IMR-90 (cell line): ENCODE data around the gene PAFAH2. TPM values are rescaled to one million over a fixed set of nuclear protein-coding genes. Genes with fewer than 3 reads are reported as not detected.

Experiments used
- ATAC-seq: fragments of 200-7000 bp; cut with Tn5 transposase; 2 replicates; pipeline ENCODE4 v1.9.1; 2020; ENCODE audit warnings: low read depth, mild to moderate bottlenecking, moderate library complexity
- BruUV-seq: library from RNA; stranded (reverse); fragments of 400-500 nt; replicated peaks from 2 replicates; lab custom pipeline; 2021; lab: Mats Ljungman, UMichigan
- CTCF ChIA-PET: fragments of 300-600 bp; formaldehyde crosslinking; extraction: SDS; loops from one replicate; lab custom pipeline; 2021; ENCODE audit warnings: antibody characterized with exemption; lab: Yijun Ruan, JAX
- POLR2A ChIA-PET: fragments of 300-600 bp; sonication (Branson Sonifier 250); formaldehyde crosslinking; loops from one replicate; lab custom pipeline; 2022; ENCODE audit warnings: antibody characterized with exemption; ENCODE audit not compliant: unreplicated experiment; lab: Charles Lee
- DNase-seq: peaks from one replicate; pipeline ENCODE4 v3.0.0; 2013
- H2AFZ ChIP-seq: replicated peaks from 2 replicates; pipeline ENCODE3; 2013; ENCODE audit warnings: low read length, mild to moderate bottlenecking; ENCODE audit not compliant: poor library complexity
- H2AK5ac ChIP-seq: 2 replicates; pipeline ENCODE4 v1.6.1; 2013; ENCODE audit warnings: low read depth, low read length, inconsistent platforms
- H2AK9ac ChIP-seq: replicated peaks from 2 replicates; pipeline ENCODE3; 2013; ENCODE audit warnings: mild to moderate bottlenecking, low read depth, low read length, moderate library complexity; ENCODE audit not compliant: poor library complexity
- H2BK120ac ChIP-seq: 2 replicates; pipeline ENCODE4 v1.6.1; 2013; ENCODE audit warnings: low read depth, low read length, inconsistent platforms
- H2BK15ac ChIP-seq: 3 replicates; pipeline ENCODE4 v1.6.1; 2013; ENCODE audit warnings: low read depth, low read length, inconsistent platforms
- H2BK20ac ChIP-seq: 2 replicates; pipeline ENCODE4 v1.6.1; 2013; ENCODE audit warnings: low read depth, mild to moderate bottlenecking, inconsistent platforms, low read length, moderate library complexity
- H2BK5ac ChIP-seq: 2 replicates; pipeline ENCODE4 v1.6.1; 2013; ENCODE audit warnings: mild to moderate bottlenecking, low read depth, low read length, inconsistent platforms; ENCODE audit not compliant: poor library complexity, severe bottlenecking
- H3K14ac ChIP-seq: replicated peaks from 2 replicates; pipeline ENCODE4 v1.6.1; 2013; ENCODE audit warnings: low read depth, low read length, inconsistent platforms
- H3K18ac ChIP-seq: 2 replicates; pipeline ENCODE4 v1.6.1; 2013; ENCODE audit warnings: low read depth, low read length, control low read depth
- H3K23ac ChIP-seq: 2 replicates; pipeline ENCODE4 v1.6.1; 2013; ENCODE audit warnings: low read depth, low read length, inconsistent platforms
- H3K27ac ChIP-seq: 2 replicates; pipeline ENCODE4 v1.5.1; 2013; ENCODE audit warnings: mild to moderate bottlenecking, control low read depth, low read length; ENCODE audit not compliant: insufficient read depth
- H3K27me3 ChIP-seq: 2 replicates; pipeline ENCODE4 v1.6.1; 2013; ENCODE audit warnings: low read length; ENCODE audit not compliant: control insufficient read depth, insufficient read depth
- H3K36me3 ChIP-seq: 2 replicates; pipeline ENCODE4 v1.6.1; 2013; ENCODE audit warnings: low read length, mixed read lengths; ENCODE audit not compliant: control insufficient read depth, insufficient read depth
- H3K4ac ChIP-seq: 2 replicates; pipeline ENCODE4 v1.6.1; 2013; ENCODE audit warnings: low read depth, low read length, inconsistent platforms
- H3K4me1 ChIP-seq: 2 replicates; pipeline ENCODE4 v1.6.1; 2013; ENCODE audit warnings: low read length, mixed read lengths; ENCODE audit not compliant: control insufficient read depth, insufficient read depth
- H3K4me2 ChIP-seq: 2 replicates; pipeline ENCODE4 v1.6.1; 2013; ENCODE audit warnings: low read depth, mild to moderate bottlenecking, control low read depth, low read length, moderate library complexity
- H3K4me3 ChIP-seq: 2 replicates; pipeline ENCODE4 v1.5.1; 2013; ENCODE audit warnings: low read depth, mild to moderate bottlenecking, control low read depth, low read length, moderate library complexity; ENCODE audit not compliant: insufficient read depth
- H3K56ac ChIP-seq: 2 replicates; pipeline ENCODE4 v1.6.1; 2013; ENCODE audit warnings: low read length, inconsistent platforms; ENCODE audit not compliant: insufficient read depth; ENCODE audit errors: extremely low read depth
- H3K79me1 ChIP-seq, 2 experiments: 2 replicates each; pipeline ENCODE4 v1.6.1; 2013; ENCODE audit warnings: low read length in 2 of 2, inconsistent platforms in 1 of 2, low read depth in 1 of 2
- H3K9ac ChIP-seq: 2 replicates; pipeline ENCODE4 v1.6.1; 2013; ENCODE audit warnings: low read depth, low read length, control low read depth
- H3K9me1 ChIP-seq: 2 replicates; pipeline ENCODE4 v1.6.1; 2013; ENCODE audit warnings: low read length, inconsistent platforms; ENCODE audit not compliant: insufficient read depth
- H3K9me3 ChIP-seq: 2 replicates; pipeline ENCODE4 v1.6.1; 2013; ENCODE audit warnings: low read length; ENCODE audit not compliant: control insufficient read depth, insufficient read depth
- H4K20me1 ChIP-seq: 2 replicates; pipeline ENCODE4 v1.6.1; 2013; ENCODE audit warnings: low read length, inconsistent platforms; ENCODE audit not compliant: insufficient read depth
- H4K5ac ChIP-seq: 2 replicates; pipeline ENCODE4 v1.6.1; 2013; ENCODE audit warnings: mild to moderate bottlenecking, low read depth, low read length, control low read depth
- H4K8ac ChIP-seq, 2 experiments: 2 replicates each; pipeline ENCODE4 v1.6.1; 2013; ENCODE audit warnings: low read depth in 2 of 2, low read length in 2 of 2, control low read depth in 1 of 2, inconsistent platforms in 1 of 2
- H4K91ac ChIP-seq: 2 replicates; pipeline ENCODE4 v1.6.1; 2013; ENCODE audit warnings: low read depth, low read length, inconsistent platforms; ENCODE audit not compliant: insufficient read depth
- BHLHE40 ChIP-seq: fragments of 150-350 bp; IDR thresholded peaks from 2 replicates; pipeline ENCODE4 v1.6.1; 2016; ENCODE audit warnings: mild to moderate bottlenecking, low read depth, low read length
- CEBPB ChIP-seq: IDR thresholded peaks from 2 replicates; pipeline ENCODE4 v1.6.1; 2012; ENCODE audit warnings: low read depth, low read length, improper control_type of control experiment
- CHD1 ChIP-seq: IDR thresholded peaks from 2 replicates; pipeline ENCODE4 v1.6.1; 2012; ENCODE audit warnings: low read depth, low read length, improper control_type of control experiment
- CTCF ChIP-seq: conservative IDR thresholded peaks from 2 replicates; pipeline ENCODE4 v1.5.1; 2012; ENCODE audit warnings: mild to moderate bottlenecking, low read depth, low read length, improper control_type of control experiment
- ELK1 ChIP-seq: fragments of 150-350 bp; IDR thresholded peaks from 2 replicates; pipeline ENCODE4 v1.6.1; 2016; ENCODE audit warnings: low read depth, mild to moderate bottlenecking, low read length, moderate library complexity, borderline replicate concordance
- FOS ChIP-seq: fragments of 150-350 bp; IDR thresholded peaks from 2 replicates; pipeline ENCODE4 v1.6.1; 2016; ENCODE audit warnings: low read depth, low read length
- MAFK ChIP-seq: IDR thresholded peaks from 2 replicates; pipeline ENCODE4 v1.6.1; 2012; ENCODE audit warnings: low read depth, low read length, improper control_type of control experiment
- MAZ ChIP-seq: IDR thresholded peaks from 2 replicates; pipeline ENCODE4 v1.6.1; 2012; ENCODE audit warnings: low read depth, mild to moderate bottlenecking, low read length, improper control_type of control experiment, moderate library complexity, borderline replicate concordance
- MXI1 ChIP-seq: IDR thresholded peaks from 2 replicates; pipeline ENCODE4 v1.6.1; 2012; ENCODE audit warnings: low read depth, mild to moderate bottlenecking, low read length, moderate library complexity, borderline replicate concordance
- NFE2L2 ChIP-seq: fragments of 150-350 bp; IDR thresholded peaks from 2 replicates; pipeline ENCODE4 v1.6.1; 2016; ENCODE audit warnings: low read depth, mild to moderate bottlenecking, low read length
- POLR2A ChIP-seq: IDR thresholded peaks from 2 replicates; pipeline ENCODE4 v1.6.1; 2012; ENCODE audit warnings: mild to moderate bottlenecking, low read depth, low read length
- RAD21 ChIP-seq: IDR thresholded peaks from 2 replicates; pipeline ENCODE4 v1.6.1; 2012; ENCODE audit warnings: low read length, improper control_type of control experiment
- RCOR1 ChIP-seq: IDR thresholded peaks from 2 replicates; pipeline ENCODE4 v1.6.1; 2012; ENCODE audit warnings: mild to moderate bottlenecking, low read length, improper control_type of control experiment; ENCODE audit not compliant: insufficient replicate concordance
- RFX5 ChIP-seq: IDR thresholded peaks from 2 replicates; pipeline ENCODE4 v1.8.0; 2012; ENCODE audit warnings: low read depth, mild to moderate bottlenecking, low read length, moderate library complexity
- SMC3 ChIP-seq: fragments of 150-350 bp; IDR thresholded peaks from 2 replicates; pipeline ENCODE4 v1.6.1; 2016; ENCODE audit warnings: low read depth, mild to moderate bottlenecking, antibody characterized with exemption, low read length, moderate library complexity
- USF2 ChIP-seq: fragments of 150-350 bp; IDR thresholded peaks from 2 replicates; pipeline ENCODE4 v1.6.1; 2017; ENCODE audit warnings: mild to moderate bottlenecking, antibody characterized with exemption, low read length, low read depth
- WGBS, 2 experiments: methylation state at CpG; one replicate each; pipeline versions ENCODE4 v1.1.5 to v1.1.7; 2013; ENCODE audit warnings: missing lambda C conversion rate in 2 of 2; ENCODE audit not compliant: insufficient read length in 1 of 2; ENCODE audit errors: extremely low coverage in 2 of 2; 5-methylcytosine and 5-hydroxymethylcytosine counted together
- dilution Hi-C: fragments of 300-500 bp; cut with HindIII; formaldehyde crosslinking; loops from one replicate; pipeline ENCODE4 v1.14.3; 2018; ENCODE audit warnings: low sequenced_read_pairs; ENCODE audit not compliant: unreplicated experiment
- in situ Hi-C: fragments of 300-500 bp; cut with MboI; formaldehyde crosslinking; loops from 3 replicates; pipeline ENCODE4 v1.14.3; 2019; ENCODE audit warnings: low sequenced_read_pairs, inconsistent platforms, mixed read lengths
- intact Hi-C: fragments of 100-400 bp; cut with micrococcal nuclease; formaldehyde crosslinking; loops from 2 replicates; pipeline ENCODE4 v1.10.0; 2022
- polyA plus RNA-seq, 3 experiments: library from polyadenylated mRNA; depleted of rRNA; stranded (reverse); fragments of >200 nt; gene quantifications; 2 replicates each; pipeline ENCODE4 v1.2.3, GENCODE V29; 2012; ENCODE audit warnings: low replicate concordance in 1 of 3
- total RNA-seq: library from RNA; depleted of rRNA; stranded (reverse); fragments of >200 nt; gene quantifications from 2 replicates; pipeline ENCODE4 v1.2.3, GENCODE V29; 2012

Gene PAFAH2
- total and polyA plus RNA-seq, 2 of the 4 experiments (the other 2 are of a cell fraction): 8.3 to 12.2 TPM

GRCh38 chr1:25945761-25946160, 52.1 kb downstream of the PAFAH2 start:
- Histone ChIP-seq H2AFZ (no peak overlapping the region), H3K9me3 (no peaks in the 10 kb centered on the region; the same call in 1 of the 2 replicates), H3K14ac (no peak overlapping the region), H2BK5ac (no peak overlapping the region), H2AK5ac (no peak overlapping the region), H4K8ac (no peak overlapping the region), H3K9me1 (no peaks in the 10 kb centered on the region), H2BK20ac (no peak overlapping the region), H3K56ac (no peak overlapping the region), H2BK15ac (no peak overlapping the region), H2AK9ac (no peak overlapping the region), H3K18ac (no peak overlapping the region), H3K27me3 (no peaks in the 10 kb centered on the region), H3K79me1 (no peaks in the 10 kb centered on the region), H4K5ac (no peak overlapping the region), H4K91ac (no peak overlapping the region), H3K4me1 (no peaks in the 10 kb centered on the region; the same call in 1 of the 2 replicates), H4K20me1 (no peaks in the 10 kb centered on the region), H3K9ac (no peak overlapping the region), H3K4me2 (no peak overlapping the region), H3K4me3 (no peak overlapping the region), H3K4ac (no peak overlapping the region), H3K36me3 (no peaks in the 10 kb centered on the region), H3K23ac (no peak overlapping the region), H3K27ac (no peak overlapping the region), H2BK120ac (no peak overlapping the region)
- no CpG with 5 or more reads among the region's 5 CpGs for WGBS, 2 experiments
- POLR2A ChIA-PET: no interaction called here
- in situ Hi-C loops: no loop called here
- no peak for DNase-seq
- intact Hi-C loops: loop anchor here (5.0 kb wide), 1 partner anchor 47 kb away; no protein-coding TSS in a partner anchor
- CTCF ChIA-PET: no interaction called here
- dilution Hi-C loops: no loop called here
- BruUV-seq: no TSS peak
- TF ChIP-seq CEBPB: no peak
- TF ChIP-seq RAD21: no peak
- no peak for TF ChIP-seq CHD1
- TF ChIP-seq SMC3: no peak
- TF ChIP-seq POLR2A: no peak
- TF ChIP-seq MXI1: no peak
- TF ChIP-seq RCOR1: no peak
- TF ChIP-seq USF2: no peak
- no peak for TF ChIP-seq MAFK
- no peak for TF ChIP-seq FOS
- TF ChIP-seq NFE2L2: no peak
- TF ChIP-seq ELK1: no peak
- no peak for TF ChIP-seq MAZ
- no peak for TF ChIP-seq BHLHE40
- TF ChIP-seq CTCF: no peak
- TF ChIP-seq RFX5: no peak
- no peak for ATAC-seq
